ENCODE data around the gene TBCA.

TBCA gene

GRCh38 chr5:77775790-77776553 is at the start of gene TBCA:
TSS of gene TBCA (minus strand) at chr5:77776339. CDS start at chr5:77776257, 82 bp downstream.
- peak; percentile 94 for DNase-seq

GRCh38 chr5:77824981-77825380 is 48.8 kb upstream of the TBCA start:
- no peak for DNase-seq

GRCh38 chr5:77816686-77817085 is 40.5 kb upstream of the TBCA start:
- no peak for DNase-seq

GRCh38 chr5:77812926-77813589 is 36.9 kb upstream of the TBCA start:
- no peak for DNase-seq

GRCh38 chr5:77806213-77806843 is 30.2 kb upstream of the TBCA start:
- DNase-seq: no peak

- no peak for DNase-seq
Observed at GRCh38 chr5:77798456-77798855, 22.3 kb upstream of the TBCA start.

GRCh38 chr5:77797136-77797535 is 21.0 kb upstream of the TBCA start:
- DNase-seq: no peak

GRCh38 chr5:77795846-77796245 is 19.7 kb upstream of the TBCA start:
- DNase-seq: no peak

- DNase-seq: no peak
Observed at GRCh38 chr5:77795268-77795667, 19.1 kb upstream of the TBCA start.

- DNase-seq: no peak
Observed at GRCh38 chr5:77791926-77792325, 15.8 kb upstream of the TBCA start.

- no peak for DNase-seq
Observed at GRCh38 chr5:77791356-77791755, 15.2 kb upstream of the TBCA start.

- no peak for DNase-seq
Observed at GRCh38 chr5:77785229-77785628, 9.1 kb upstream of the TBCA start.

- DNase-seq: no peak
Observed at GRCh38 chr5:77784735-77785134, 8.6 kb upstream of the TBCA start.

GRCh38 chr5:77781076-77781475 is 4.9 kb upstream of the TBCA start:
- DNase-seq: no peak

GRCh38 chr5:77778881-77779438 is 2.8 kb upstream of the TBCA start:
- no peak for DNase-seq

- DNase-seq: no peak
Observed at GRCh38 chr5:77778398-77778797, 2.3 kb upstream of the TBCA start.

- no peak for DNase-seq
Observed at GRCh38 chr5:77777911-77778310, 1.8 kb upstream of the TBCA start.

GRCh38 chr5:77777281-77777892 is 1.2 kb upstream of the TBCA start:
- DNase-seq: no peak

GRCh38 chr5:77776554-77777206 is 541 bp upstream of the TBCA start:
- DNase-seq: no peak

- no peak for DNase-seq
Observed at GRCh38 chr5:77774981-77775789, 954 bp downstream of the TBCA start.

- DNase-seq: no peak
Observed at GRCh38 chr5:77773734-77774280, 2.3 kb downstream of the TBCA start.

- DNase-seq: no peak
Observed at GRCh38 chr5:77772729-77773128, 3.4 kb downstream of the TBCA start.

Measured in CD4-positive, alpha-beta T cell treated with Interleukin-6 for 4 hours (primary cell).